GM12801 (cell line): ENCODE results near the gene COA5.

ENCODE experiments used
- CTCF ChIP-seq: IDR thresholded peaks from one replicate; pipeline ENCODE4 v1.5.1; 2011; ENCODE audit warnings: control low read depth; ENCODE audit not compliant: insufficient read length; ENCODE audit errors: extremely low read depth

COA5 gene

DNA sequence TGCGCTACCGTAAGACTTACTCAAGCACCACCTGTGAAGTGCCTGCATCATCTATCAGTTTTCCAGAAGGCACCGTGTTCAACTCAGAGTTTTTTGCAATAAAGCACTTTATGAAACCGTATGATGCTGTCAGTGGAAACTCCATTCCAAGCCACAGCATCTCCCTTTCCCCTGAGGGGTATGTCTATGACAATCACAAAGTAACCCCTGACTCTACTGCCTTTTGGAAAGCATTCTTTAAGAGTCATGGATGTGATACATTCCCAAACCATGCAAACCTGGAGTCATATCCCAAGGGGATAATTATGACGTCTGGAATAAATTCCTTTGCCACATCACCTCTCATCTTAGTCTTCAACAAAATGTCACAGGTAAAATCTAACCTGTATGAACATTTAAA, 39.3 kb upstream of the COA5 start:
- TF ChIP-seq CTCF, result no peak

- no peak for TF ChIP-seq CTCF
Measured at GRCh38 chr2:98643496-98644100, 35.3 kb upstream of the COA5 start.

DNA sequence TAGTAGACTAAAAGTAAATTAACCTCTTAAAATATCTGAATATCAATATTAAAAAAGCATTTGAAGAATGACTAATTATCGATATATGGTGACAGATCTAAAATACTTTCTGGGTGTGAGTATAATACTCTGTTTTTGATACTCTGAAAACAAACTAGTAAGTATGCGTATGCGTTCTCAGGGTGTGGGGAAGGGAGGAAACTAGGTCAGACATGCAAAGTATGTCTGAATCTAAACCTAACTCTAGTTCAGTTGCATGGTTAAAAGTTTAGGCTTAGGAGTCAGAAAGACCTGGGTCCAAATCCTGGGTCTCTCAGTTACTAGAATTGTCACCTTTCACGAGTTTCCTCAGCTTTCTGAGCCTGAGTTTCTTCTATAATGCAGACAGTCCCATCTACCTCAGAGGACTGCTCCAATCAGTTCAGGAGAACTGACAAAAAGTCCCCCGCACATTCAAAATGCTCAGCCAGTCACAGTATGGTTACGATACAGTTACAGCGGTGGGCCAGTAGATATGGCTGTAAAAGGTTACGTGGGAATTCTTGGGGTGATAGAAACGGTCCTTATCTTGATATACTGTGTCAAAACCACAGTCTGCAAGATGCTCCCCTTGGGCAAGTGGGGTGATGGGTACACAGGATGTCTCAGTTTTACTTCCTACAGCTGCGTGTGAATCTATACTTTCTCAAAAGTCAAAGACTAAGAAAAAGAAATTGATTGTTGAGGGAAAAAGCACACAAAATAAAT, 29.3 kb upstream of the COA5 start:
- TF ChIP-seq CTCF, result no peak

DNA sequence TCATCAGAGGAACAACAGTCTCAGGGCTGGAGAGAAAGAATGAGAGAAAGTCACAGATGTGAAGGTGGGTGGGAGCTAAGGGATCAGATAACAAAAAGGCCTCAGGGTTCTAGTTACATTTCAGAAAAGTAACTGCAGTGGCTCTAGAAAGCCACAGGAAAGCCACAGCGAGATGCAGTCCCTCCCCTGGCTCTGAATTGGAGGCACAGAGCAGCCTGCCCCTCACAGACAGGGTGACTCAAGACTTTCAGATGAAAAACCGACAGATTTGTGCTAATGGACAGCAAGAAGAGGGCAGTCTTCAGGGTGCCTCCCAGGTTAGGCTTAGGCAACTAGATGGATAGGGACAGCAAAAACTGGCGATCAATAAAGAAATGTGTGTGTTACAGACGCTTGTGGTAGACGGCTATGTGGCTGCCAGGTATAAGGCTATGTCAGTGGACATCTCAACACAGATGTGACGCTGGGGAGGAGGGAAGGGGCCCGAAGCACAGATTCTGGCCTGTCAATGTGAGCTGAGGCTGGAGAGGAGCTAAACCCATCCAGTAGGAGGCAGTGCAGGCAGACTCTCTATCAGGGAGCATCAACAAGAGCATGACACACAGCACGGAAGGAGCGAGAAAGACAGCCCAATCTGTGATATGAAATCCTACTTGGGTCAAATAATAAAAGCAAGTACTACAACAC, 26.2 kb upstream of the COA5 start:
- no peak for TF ChIP-seq CTCF

DNA sequence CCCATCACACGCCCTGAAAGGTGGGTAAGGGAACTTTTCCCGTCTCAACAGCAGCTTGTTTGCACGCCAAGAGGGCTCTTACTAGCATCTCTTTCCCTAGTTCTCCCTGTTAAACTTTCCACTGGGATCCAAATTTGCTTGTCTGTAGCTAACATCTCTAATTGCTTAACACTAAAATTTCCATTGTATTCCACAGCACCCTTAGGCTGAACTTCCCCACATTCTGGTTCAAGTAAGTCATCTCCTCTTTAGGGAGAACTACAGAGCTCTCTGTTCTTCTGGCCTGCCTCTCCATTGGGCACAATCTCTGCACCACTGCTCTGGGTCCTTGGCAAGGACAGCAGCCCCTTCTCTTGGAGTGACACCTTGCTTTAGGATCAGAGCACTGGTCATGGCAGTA, 24.0 kb upstream of the COA5 start:
- no peak for TF ChIP-seq CTCF

DNA sequence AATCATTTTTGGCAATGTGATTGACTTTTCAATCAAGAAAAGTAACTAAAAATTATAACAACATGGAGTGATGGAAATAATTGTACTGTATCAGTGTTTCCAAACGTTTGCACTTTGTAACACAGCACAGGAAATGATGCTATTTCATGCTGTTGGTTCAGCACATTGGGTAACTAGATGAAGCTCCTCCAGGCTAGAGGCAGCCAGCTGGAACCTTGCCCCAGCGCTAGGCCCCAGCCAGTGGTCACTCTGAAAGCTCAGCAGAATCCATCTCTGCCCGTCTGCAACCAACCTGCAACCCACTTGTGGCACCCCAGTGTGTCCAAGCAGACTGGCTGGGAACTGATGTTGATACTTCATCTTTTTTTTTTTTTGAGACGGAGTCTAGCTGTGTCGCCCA, 15.3 kb upstream of the COA5 start:
- TF ChIP-seq CTCF, result no peak

DNA sequence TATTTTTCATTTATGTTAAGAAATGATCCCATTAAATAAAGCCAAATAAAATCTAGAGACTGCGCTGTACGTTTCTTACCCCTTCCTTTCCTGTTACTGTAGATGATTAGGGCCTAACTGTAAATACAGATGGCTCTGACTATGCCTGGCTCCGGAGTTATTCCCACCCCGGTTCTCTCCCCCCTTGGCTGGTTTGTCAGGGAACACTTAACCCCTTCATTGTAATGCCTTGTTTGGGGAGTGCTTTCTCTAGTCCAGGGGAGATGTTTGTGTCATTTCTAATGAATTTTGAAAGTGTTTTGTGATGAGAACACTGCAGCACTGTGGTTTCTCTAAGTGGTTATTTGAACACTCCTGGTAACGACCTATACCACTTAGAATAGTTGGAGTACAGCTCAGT, 8.8 kb upstream of the COA5 start:
- no peak for TF ChIP-seq CTCF
